Memory B cell (primary cell): ENCODE data around the gene SLC66A2.

ENCODE experiments used
- ATAC-seq: fragments of 150-1000 bp; cut with Tn5 transposase; 2 replicates; pipeline ENCODE4 v1.10.0; 2021; ENCODE audit warnings: low read depth, mild to moderate bottlenecking, moderate library complexity
- DNase-seq, 2 donors: peaks; one replicate each; pipeline ENCODE4 v3.0.0; 2022; ENCODE audit warnings: low spot score in 2 of 2
- H3K27ac Mint-ChIP-seq: one replicate; pipeline ENCODE4 v1.8.0; 2022; ENCODE audit warnings: mild to moderate bottlenecking, moderate library complexity, mixed read lengths
- H3K27me3 Mint-ChIP-seq: one replicate; pipeline ENCODE4 v1.8.0; 2022; ENCODE audit warnings: mixed read lengths
- H3K36me3 Mint-ChIP-seq: one replicate; pipeline ENCODE4 v1.8.0; 2022; ENCODE audit warnings: mild to moderate bottlenecking, mixed read lengths
- H3K4me1 Mint-ChIP-seq: one replicate; pipeline ENCODE4 v1.8.0; 2022; ENCODE audit warnings: mixed read lengths
- H3K4me3 Mint-ChIP-seq: one replicate; pipeline ENCODE4 v1.8.0; 2022; ENCODE audit warnings: mild to moderate bottlenecking, moderate library complexity, mixed read lengths
- H3K9me3 Mint-ChIP-seq: one replicate; pipeline ENCODE4 v1.8.0; 2022; ENCODE audit warnings: mixed read lengths

Gene SLC66A2

DNA sequence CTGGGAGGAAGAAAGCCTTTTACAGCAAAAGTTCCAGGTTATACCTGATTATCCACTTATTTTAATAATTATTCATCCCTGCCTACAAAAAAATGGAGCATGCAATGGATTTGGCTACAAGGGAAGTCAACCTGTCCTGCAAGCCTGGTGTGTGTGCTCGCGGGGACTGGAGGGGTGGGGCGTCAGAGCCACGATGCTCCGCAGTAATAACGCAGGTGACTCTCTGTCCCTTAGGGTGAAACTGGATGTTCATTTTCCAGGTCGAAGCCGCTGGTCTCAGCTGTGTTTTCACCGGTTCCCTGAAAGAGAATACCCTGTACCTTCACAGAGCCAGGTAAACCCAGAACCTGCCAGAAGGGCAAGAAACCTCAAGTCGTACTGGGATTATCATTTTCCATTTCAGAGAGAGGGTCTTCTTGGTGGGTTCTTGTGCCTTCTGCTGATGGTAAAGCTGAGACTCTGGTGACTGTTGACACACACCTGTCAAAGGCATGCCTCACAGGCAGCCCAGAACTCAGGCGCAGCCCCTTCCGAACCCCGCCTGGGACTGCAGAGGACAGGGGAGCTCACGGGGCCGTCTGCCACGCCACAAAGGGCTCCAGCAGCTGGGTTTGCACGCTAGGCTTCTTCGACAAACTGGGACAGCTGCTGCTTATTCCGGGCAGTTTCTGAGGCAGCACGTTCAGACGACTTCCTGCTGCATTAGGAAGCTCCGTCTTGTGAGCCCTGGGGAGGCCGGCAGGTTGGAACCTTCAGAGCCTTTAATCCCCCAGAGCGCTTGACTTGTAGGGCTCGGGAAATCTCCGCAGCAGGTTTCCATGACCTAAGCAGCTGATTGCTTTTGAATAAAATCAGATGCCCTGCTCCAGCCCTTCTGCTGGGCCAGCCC lies 95.1 kb downstream of the SLC66A2 start:
- H3K4me3 Mint-ChIP-seq: no peak overlapping the region
- ATAC-seq (peak; percentile 43), DNase-seq (peak; percentile 11 to 23)
- H3K27ac Mint-ChIP-seq: no peak overlapping the region
- H3K4me1 Mint-ChIP-seq: peaks cover 12% of the 10 kb centered on the region
- no peaks in the 10 kb centered on the region for H3K36me3 Mint-ChIP-seq
- peaks cover 5% of the 10 kb centered on the region for H3K9me3 Mint-ChIP-seq
- peaks cover 3% of the 10 kb centered on the region for H3K27me3 Mint-ChIP-seq

DNA sequence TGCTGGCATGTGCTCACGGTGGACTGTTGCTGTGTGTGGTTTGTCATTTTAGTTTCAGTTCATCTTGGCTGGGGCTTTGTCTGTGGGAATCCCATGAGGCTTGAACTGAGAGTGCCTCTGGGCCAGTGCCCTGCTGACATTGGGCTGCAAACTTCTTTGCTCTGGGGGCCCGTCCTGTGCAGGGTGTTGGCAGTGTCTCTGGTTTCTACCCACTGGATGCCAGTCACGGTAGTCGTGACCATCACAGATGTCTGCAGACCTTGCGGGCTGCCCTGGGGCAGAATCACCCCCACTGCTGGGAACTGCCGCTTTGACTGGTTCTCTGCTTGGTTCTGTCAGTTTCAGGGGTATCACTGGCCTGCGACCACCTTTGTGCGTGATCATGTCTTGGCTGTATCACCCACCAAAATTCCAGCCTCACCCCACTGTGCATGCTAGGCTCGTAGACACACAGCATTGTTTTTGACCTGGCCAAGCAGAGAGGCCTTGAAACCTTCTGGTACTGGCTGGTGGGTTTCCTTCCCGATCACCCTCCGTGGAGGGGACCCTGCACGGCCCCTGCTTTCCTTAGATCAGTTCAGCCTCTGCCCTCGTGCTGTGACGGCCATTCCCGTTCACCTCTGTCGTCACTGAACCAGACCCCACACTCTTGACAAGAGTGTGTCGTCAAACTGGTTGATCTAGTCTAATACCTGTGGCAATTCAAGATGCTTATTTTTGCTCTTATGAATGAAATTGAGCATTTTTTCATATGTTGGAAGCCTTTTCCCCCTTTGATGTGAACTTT lies 96.1 kb downstream of the SLC66A2 start:
- peak; percentile 19 to 29 for DNase-seq
- H3K4me1 Mint-ChIP-seq: peaks cover 12% of the 10 kb centered on the region
- H3K4me3 Mint-ChIP-seq: peak overlapping the region; percentile 72
- H3K27ac Mint-ChIP-seq: peak overlapping the region; percentile 3
- peaks cover 1% of the 10 kb centered on the region for H3K27me3 Mint-ChIP-seq
- peak; percentile 96 for ATAC-seq
- no peaks in the 10 kb centered on the region for H3K36me3 Mint-ChIP-seq
- no peaks in the 10 kb centered on the region for H3K9me3 Mint-ChIP-seq

DNA sequence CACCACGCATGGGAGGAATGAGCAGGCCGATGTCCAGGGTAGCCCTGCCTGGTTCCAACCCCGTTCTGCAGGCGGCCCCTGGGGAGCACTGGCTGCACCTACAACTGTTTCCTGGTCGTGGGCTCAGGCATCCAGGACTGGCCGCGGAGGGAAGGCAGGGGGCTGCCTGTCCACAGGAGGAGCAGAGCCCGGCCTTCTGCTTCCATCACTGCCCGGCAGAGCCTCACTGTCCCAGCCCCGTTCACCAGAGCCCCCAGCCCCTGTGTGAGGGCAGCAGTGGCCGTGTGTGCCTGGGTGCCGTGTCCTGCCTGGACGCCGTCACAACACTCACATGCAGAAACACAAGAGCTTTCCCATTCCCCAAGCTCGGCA lies 97.5 kb downstream of the SLC66A2 start:
- Mint-ChIP-seq H3K4me1 (peaks cover 12% of the 10 kb centered on the region), H3K9me3 (no peaks in the 10 kb centered on the region), H3K36me3 (no peaks in the 10 kb centered on the region), H3K4me3 (no peak overlapping the region), H3K27me3 (peaks cover 1% of the 10 kb centered on the region), H3K27ac (no peak overlapping the region)
- no peak for DNase-seq
- no peak for ATAC-seq

GRCh38 chr18:79853303-79853992 lies 98.0 kb downstream of the SLC66A2 start:
- Mint-ChIP-seq H3K27me3 (peaks cover 1% of the 10 kb centered on the region), H3K4me3 (no peak overlapping the region), H3K4me1 (peaks cover 12% of the 10 kb centered on the region), H3K27ac (no peak overlapping the region), H3K36me3 (no peaks in the 10 kb centered on the region), H3K9me3 (no peaks in the 10 kb centered on the region)
- DNase-seq (no peak), ATAC-seq (no peak)

- ATAC-seq (no peak), DNase-seq (no peak)
- Mint-ChIP-seq H3K36me3 (no peaks in the 10 kb centered on the region), H3K27me3 (peaks cover 1% of the 10 kb centered on the region), H3K27ac (no peak overlapping the region), H3K4me1 (peaks cover 12% of the 10 kb centered on the region), H3K9me3 (no peaks in the 10 kb centered on the region), H3K4me3 (no peak overlapping the region)
Measured at GRCh38 chr18:79852561-79853302, 98.7 kb downstream of the SLC66A2 start.
